Transverse colon (tissue), 4 donors: ENCODE results near the gene BRI3BP.

ENCODE experiments used
- EP300 ChIP-seq: sonication (generic); formaldehyde crosslinking; IDR thresholded peaks from one replicate; pipeline ENCODE4 v1.6.1; 2017; ENCODE audit warnings: antibody characterized with exemption, low read depth
- POLR2A ChIP-seq: fragments of 450-650 bp; IDR thresholded peaks from one replicate; pipeline ENCODE4 v1.6.1; 2016; ENCODE audit warnings: antibody characterized with exemption, mild to moderate bottlenecking, moderate library complexity
- POLR2AphosphoS5 ChIP-seq, 3 donors: sonication (generic); formaldehyde crosslinking; IDR thresholded peaks; one replicate each; pipeline ENCODE4 v1.6.1; 2016; ENCODE audit warnings: antibody characterized with exemption in 3 of 3
- TF ChIP-seq, protein P1 (sequence below), 5 experiments: fragments of 200-600 bp in 3 of 5; fragments of 450-650 bp in 2 of 5; sonication (generic) in 3 of 5; IDR thresholded peaks; 1 replicate in 2 of 5; 2 replicates in 3 of 5; pipeline ENCODE4 v1.5.1; 2016 to 2017; ENCODE audit warnings: antibody characterized with exemption in 5 of 5, inconsistent platforms in 3 of 5, mild to moderate bottlenecking in 2 of 5, moderate library complexity in 1 of 5

DNA sequence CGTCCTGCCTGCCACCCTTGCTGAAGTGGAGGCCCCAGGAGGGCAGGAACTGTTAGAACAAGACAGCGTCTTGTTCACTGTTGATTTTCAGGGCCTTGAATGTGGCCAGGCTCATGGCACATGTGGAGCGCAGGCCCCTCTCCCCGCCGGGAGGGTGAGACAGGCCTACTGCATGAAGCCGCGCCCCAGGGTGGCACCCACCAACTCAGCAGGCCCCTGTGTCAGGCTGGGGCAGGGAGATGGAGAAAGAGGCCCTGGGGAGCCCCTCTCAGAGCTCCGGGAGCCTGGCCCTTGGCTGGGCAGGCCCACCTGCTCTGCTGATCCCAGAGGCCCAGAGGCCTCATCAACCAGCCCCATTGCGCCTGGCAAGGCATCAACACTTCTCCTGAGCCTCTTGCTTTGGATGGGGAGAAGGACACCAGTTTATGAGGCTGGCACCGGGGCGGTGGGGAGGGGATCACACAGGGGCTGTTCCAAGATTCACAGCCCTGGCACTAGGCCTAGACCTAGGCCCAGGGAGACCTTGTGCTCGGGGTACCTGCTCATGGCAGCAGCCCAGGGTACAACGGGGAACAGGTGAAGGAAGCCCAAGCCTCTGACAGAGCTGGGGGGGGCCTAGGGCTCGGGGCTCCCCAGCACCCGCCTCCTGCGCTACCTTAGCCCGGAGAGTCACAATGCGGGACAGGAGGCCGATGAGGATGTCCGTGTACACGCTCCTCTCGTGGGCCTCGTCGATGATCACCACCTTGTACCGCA, 22.6 kb upstream of the BRI3BP start:
- TF ChIP-seq, protein P1, sequence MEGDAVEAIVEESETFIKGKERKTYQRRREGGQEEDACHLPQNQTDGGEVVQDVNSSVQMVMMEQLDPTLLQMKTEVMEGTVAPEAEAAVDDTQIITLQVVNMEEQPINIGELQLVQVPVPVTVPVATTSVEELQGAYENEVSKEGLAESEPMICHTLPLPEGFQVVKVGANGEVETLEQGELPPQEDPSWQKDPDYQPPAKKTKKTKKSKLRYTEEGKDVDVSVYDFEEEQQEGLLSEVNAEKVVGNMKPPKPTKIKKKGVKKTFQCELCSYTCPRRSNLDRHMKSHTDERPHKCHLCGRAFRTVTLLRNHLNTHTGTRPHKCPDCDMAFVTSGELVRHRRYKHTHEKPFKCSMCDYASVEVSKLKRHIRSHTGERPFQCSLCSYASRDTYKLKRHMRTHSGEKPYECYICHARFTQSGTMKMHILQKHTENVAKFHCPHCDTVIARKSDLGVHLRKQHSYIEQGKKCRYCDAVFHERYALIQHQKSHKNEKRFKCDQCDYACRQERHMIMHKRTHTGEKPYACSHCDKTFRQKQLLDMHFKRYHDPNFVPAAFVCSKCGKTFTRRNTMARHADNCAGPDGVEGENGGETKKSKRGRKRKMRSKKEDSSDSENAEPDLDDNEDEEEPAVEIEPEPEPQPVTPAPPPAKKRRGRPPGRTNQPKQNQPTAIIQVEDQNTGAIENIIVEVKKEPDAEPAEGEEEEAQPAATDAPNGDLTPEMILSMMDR (IDR thresholded peaks at IDR 0.05) = no peak
- TF ChIP-seq POLR2A (no peak), POLR2AphosphoS5 (IDR thresholded peaks at IDR 0.05) (no peak), EP300 (no peak)
